Measurements from ENCODE around the gene PTPRE. TPM values are rescaled to one million over a fixed set of nuclear protein-coding genes. Genes with fewer than 3 reads are reported as not detected.

The PTPRE gene
- total RNA-seq, 1 experiment from 2014 or later, result 11.6 TPM

DNA sequence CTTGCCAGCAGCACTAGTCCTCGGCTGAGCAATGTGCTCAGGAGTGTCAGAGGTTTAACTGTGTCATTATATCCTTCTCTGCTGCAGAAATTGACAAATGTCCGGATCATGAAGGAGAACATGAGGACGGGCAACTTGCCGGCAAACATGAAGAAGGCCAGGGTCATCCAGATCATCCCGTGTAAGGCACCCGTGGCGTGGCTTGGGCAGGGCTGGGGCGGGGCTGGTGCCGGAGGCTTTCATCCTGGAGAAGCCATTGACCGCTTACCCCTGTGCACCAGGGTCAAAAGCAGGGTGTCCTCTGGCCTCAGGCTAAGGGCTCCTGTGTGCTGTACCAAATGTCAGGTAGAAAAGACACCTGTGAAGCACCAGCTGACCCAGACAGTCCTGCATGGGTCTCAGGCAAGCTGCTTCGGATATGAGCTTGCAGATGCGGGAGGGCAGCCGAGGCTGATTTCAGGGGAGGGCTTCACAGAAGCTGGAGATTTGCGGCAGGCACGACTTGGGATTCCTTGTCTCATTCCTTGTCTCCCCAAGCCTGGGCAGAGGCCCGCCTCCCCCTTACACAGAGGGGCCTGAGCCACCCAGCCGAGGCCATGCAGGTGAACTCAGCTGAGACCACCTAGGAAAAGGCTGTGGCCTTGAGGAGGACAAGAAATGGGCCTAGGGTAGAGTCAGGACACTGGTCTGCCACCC lies 164.0 kb downstream of the PTPRE start:
- BruUV-seq (replicated peaks), result no TSS peak
- no peaks in the 10 kb centered on the region for H3K4me1 ChIP-seq (ENCODE audit: insufficient read depth, low read length, poor library complexity, severe bottlenecking)
- no peak overlapping the region for H3K27ac ChIP-seq (ENCODE audit: low read depth, low read length, poor library complexity, severe bottlenecking)
- POLR2A ChIA-PET (ENCODE audit: low non-redundant PET), result no interaction called here
- H3K27me3 ChIP-seq (replicated peaks; ENCODE audit: insufficient read depth, low read depth, low read length, poor library complexity), result no peaks in the 10 kb centered on the region
- CTCF ChIA-PET, result no interaction called here
- DNase-seq (ENCODE audit: low spot score), result no peak
- H3K36me3 ChIP-seq (ENCODE audit: insufficient read depth, low read length, poor library complexity, severe bottlenecking), result no peaks in the 10 kb centered on the region
- TF ChIP-seq, protein P1, sequence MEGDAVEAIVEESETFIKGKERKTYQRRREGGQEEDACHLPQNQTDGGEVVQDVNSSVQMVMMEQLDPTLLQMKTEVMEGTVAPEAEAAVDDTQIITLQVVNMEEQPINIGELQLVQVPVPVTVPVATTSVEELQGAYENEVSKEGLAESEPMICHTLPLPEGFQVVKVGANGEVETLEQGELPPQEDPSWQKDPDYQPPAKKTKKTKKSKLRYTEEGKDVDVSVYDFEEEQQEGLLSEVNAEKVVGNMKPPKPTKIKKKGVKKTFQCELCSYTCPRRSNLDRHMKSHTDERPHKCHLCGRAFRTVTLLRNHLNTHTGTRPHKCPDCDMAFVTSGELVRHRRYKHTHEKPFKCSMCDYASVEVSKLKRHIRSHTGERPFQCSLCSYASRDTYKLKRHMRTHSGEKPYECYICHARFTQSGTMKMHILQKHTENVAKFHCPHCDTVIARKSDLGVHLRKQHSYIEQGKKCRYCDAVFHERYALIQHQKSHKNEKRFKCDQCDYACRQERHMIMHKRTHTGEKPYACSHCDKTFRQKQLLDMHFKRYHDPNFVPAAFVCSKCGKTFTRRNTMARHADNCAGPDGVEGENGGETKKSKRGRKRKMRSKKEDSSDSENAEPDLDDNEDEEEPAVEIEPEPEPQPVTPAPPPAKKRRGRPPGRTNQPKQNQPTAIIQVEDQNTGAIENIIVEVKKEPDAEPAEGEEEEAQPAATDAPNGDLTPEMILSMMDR (conservative IDR thresholded peaks at IDR 0.05; ENCODE audit: low read depth, low read length), result no peak
- no peak for TF ChIP-seq EZH2 (IDR thresholded peaks at IDR 0.05; ENCODE audit: borderline replicate concordance, low read depth, low read length, poor library complexity, severe bottlenecking)
- intact Hi-C loops (cut with micrococcal nuclease; ENCODE audit: unreplicated experiment), result no loop called here
- no peak overlapping the region for H3K4me3 ChIP-seq (ENCODE audit: low read depth, low read length, poor library complexity, severe bottlenecking)
- H3K9me3 ChIP-seq (ENCODE audit: low read depth, low read length, poor library complexity, severe bottlenecking), result no peaks in the 10 kb centered on the region

DNA sequence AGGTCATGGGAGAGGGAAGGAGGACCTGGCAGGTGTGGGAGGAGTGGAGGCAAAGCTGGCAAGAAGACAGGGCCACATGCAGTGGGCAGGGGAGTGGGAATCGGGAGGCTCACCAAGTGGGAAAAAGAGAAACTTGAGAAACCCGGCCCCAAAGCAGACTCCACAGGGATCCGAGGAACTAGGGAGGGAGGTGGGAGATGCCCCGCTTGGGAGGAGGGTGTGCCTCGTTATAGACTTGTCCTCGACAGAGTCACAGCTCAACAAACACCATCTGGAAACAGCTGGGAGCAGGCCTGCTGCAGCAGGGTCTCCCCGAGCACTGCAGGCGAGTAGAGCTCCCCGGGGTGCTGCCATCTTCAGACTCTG lies 164.5 kb downstream of the PTPRE start:
- CTCF ChIA-PET, result no interaction called here
- no TSS peak for BruUV-seq (replicated peaks)

DNA sequence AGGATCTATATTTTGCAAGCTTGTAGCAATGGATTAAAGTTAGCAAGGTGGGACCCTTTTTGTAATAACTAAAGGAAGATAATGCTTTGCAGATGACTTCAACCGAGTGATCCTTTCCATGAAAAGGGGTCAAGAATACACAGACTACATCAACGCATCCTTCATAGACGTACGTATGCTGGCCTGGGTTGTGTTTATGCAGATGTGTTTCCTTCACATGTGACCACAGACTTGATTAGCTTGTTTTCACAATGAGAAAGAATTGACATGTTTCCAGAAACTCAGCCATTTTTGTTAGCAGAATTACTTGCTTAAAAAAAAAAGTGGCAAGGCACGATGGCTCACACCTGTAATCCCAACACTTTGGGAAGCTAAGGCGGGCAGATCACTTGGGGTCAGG lies 165.1 kb downstream of the PTPRE start:
- BruUV-seq (replicated peaks), result no TSS peak
- H3K4me1 ChIP-seq (ENCODE audit: insufficient read depth, low read length, poor library complexity, severe bottlenecking), result no peaks in the 10 kb centered on the region
- H3K9me3 ChIP-seq (ENCODE audit: low read depth, low read length, poor library complexity, severe bottlenecking), result no peaks in the 10 kb centered on the region
- H3K36me3 ChIP-seq (ENCODE audit: insufficient read depth, low read length, poor library complexity, severe bottlenecking), result no peaks in the 10 kb centered on the region
- H3K27me3 ChIP-seq (replicated peaks; ENCODE audit: insufficient read depth, low read depth, low read length, poor library complexity), result no peaks in the 10 kb centered on the region
- TF ChIP-seq, protein P1 (conservative IDR thresholded peaks at IDR 0.05; ENCODE audit: low read depth, low read length), result no peak
- no peak for TF ChIP-seq EZH2 (IDR thresholded peaks at IDR 0.05; ENCODE audit: borderline replicate concordance, low read depth, low read length, poor library complexity, severe bottlenecking)
- no peak for DNase-seq (ENCODE audit: low spot score)
- ChIA-PET POLR2A (ENCODE audit: low non-redundant PET) (no interaction called here), CTCF (interaction anchor here (1.0 kb wide), 1 partner anchor 356 kb away, joined by 4 read pairs; no protein-coding TSS in a partner anchor)
- H3K27ac ChIP-seq (ENCODE audit: low read depth, low read length, poor library complexity, severe bottlenecking), result no peak overlapping the region
- intact Hi-C loops (cut with micrococcal nuclease; ENCODE audit: unreplicated experiment), result no loop called here
- H3K4me3 ChIP-seq (ENCODE audit: low read depth, low read length, poor library complexity, severe bottlenecking), result no peak overlapping the region

More for the DNA sequence above, 164.5 kb downstream of the PTPRE start:
- H3K27ac ChIP-seq (ENCODE audit: low read depth, low read length, poor library complexity, severe bottlenecking), result no peak overlapping the region
- DNase-seq (ENCODE audit: low spot score), result no peak
- intact Hi-C loops (cut with micrococcal nuclease; ENCODE audit: unreplicated experiment), result no loop called here
- no peaks in the 10 kb centered on the region for H3K27me3 ChIP-seq (replicated peaks; ENCODE audit: insufficient read depth, low read depth, low read length, poor library complexity)
- POLR2A ChIA-PET (ENCODE audit: low non-redundant PET), result no interaction called here
- H3K4me1 ChIP-seq (ENCODE audit: insufficient read depth, low read length, poor library complexity, severe bottlenecking), result no peaks in the 10 kb centered on the region
- no peak overlapping the region for H3K4me3 ChIP-seq (ENCODE audit: low read depth, low read length, poor library complexity, severe bottlenecking)
- H3K9me3 ChIP-seq (ENCODE audit: low read depth, low read length, poor library complexity, severe bottlenecking), result no peaks in the 10 kb centered on the region
- no peaks in the 10 kb centered on the region for H3K36me3 ChIP-seq (ENCODE audit: insufficient read depth, low read length, poor library complexity, severe bottlenecking)
- TF ChIP-seq, protein P1 (conservative IDR thresholded peaks at IDR 0.05; ENCODE audit: low read depth, low read length), result no peak
- TF ChIP-seq EZH2 (IDR thresholded peaks at IDR 0.05; ENCODE audit: borderline replicate concordance, low read depth, low read length, poor library complexity, severe bottlenecking), result no peak

Data from A673 (cell line).